HG02642 (cell line): ENCODE measurements around the gene C15orf39.
"Not testable (repeated sequence)": the region's sequence is repeated elsewhere in the genome, so short reads cannot be mapped to it uniquely, and the experiment has no call there.

Source experiments
- ATAC-seq: cut with Tn5 transposase; IDR thresholded peaks from one replicate; pipeline ENCODE4 v1.9.1; 2021; ENCODE audit warnings: mild to moderate bottlenecking; ENCODE audit not compliant: unreplicated experiment, poor library complexity

C15orf39 gene

DNA sequence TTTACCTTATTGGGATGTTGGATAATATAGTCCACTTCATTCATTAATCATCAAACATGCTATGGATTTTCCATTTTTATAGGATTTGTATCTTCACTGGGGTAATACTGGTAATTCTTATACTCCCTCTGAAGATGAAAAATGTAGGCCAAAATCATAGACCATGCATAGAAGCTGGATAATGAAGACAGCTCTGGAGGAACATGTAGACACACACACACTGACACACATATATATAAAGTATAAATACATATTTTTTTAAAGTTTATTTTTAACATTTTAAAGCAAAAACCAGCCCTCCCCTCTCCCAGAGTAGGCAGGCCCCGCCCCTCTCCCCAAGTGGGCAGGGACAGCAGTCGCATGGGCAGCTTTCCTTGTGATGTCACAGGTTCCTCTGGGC, 56.4 kb downstream of the C15orf39 start, which contains the start of gene GOLGA6C:
Gene GOLGA6C, plus strand, starts transcription at position 301 of the 400 bp plus-strand sequence. CDS start 265 bp downstream, outside the sequence.
- ATAC-seq, result not testable (repeated sequence)

GRCh38 chr15:75258620-75259343, 57.1 kb downstream of the C15orf39 start:
- ATAC-seq, result not testable (repeated sequence)

DNA sequence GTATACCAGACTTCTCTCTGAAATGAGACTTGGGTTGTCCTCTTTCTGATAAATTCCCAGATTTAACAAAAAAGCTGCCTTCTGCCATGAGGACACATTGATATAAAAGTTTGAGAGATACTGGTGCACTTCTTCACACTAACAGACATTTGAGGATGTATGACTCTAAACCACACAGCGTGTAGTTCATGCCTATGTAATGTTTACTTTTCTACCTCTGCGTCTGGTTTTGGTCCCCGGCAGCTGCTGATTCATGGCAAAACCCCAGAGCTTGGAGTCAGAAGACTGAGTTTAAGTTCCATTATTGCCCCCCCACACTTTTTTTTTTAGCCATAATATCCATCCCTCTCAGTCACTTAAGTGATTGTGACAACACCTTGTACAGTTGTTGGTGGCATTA, 58.2 kb downstream of the C15orf39 start:
- not testable (repeated sequence) for ATAC-seq
